Measurements from ENCODE around the gene TMEM225B. TPM values are rescaled to one million over a fixed set of nuclear protein-coding genes. Genes with fewer than 3 reads are reported as not detected.

TMEM225B gene
- total and polyA plus RNA-seq, 4 donors = 0.10 to 0.28 (median 0.17) TPM; not detected in 1

DNA sequence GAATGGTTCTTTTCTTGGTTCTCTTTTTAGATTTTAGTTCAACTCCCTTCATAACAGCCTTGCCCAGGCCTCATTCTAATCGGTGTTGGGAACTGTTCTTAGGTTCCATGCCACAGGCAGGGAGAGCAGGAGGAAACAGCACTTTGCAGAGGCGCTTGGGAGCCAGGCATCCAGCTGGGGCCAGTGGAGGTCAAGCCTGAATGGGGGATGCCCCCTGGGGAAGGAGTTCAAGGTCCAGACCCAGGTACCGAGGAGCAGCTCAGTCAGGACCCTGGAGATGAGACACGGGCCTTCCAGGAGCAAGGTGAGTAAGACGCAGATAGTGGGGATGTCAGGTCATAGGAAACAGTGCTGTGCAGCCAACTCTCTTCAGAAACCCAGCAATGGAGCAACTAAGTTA lies 23.2 kb downstream of the TMEM225B start:
- Histone ChIP-seq H3K9ac (ENCODE audit: low read depth in 1 of 2, low read length in 2 of 2) (no peak overlapping the region), H3K9me3 (ENCODE audit: control insufficient read depth in 4 of 4, low read length in 3 of 4) (no peaks in the 10 kb centered on the region), H3K4me1 (ENCODE audit: control insufficient read depth in 4 of 4, insufficient read depth in 4 of 4, low read length in 3 of 4) (peaks cover 2 to 15% (median 8%) of the 10 kb centered on the region in 4 donors), H3K4me3 (ENCODE audit: low read depth in 1 of 3, low read length in 3 of 3) (no peak overlapping the region), H3K27me3 (ENCODE audit: control insufficient read depth in 4 of 4, insufficient read depth in 4 of 4, low read length in 3 of 4) (no peaks in the 10 kb centered on the region), H3K36me3 (ENCODE audit: control insufficient read depth in 4 of 4, insufficient read depth in 3 of 4, low read depth in 1 of 4, low read length in 3 of 4) (peaks cover 8 to 69% (median 59%) of the 10 kb centered on the region in 4 donors), H3K27ac (ENCODE audit: low read depth in 1 of 2, low read length in 2 of 2) (no peak overlapping the region)
- TF ChIP-seq, protein P1, sequence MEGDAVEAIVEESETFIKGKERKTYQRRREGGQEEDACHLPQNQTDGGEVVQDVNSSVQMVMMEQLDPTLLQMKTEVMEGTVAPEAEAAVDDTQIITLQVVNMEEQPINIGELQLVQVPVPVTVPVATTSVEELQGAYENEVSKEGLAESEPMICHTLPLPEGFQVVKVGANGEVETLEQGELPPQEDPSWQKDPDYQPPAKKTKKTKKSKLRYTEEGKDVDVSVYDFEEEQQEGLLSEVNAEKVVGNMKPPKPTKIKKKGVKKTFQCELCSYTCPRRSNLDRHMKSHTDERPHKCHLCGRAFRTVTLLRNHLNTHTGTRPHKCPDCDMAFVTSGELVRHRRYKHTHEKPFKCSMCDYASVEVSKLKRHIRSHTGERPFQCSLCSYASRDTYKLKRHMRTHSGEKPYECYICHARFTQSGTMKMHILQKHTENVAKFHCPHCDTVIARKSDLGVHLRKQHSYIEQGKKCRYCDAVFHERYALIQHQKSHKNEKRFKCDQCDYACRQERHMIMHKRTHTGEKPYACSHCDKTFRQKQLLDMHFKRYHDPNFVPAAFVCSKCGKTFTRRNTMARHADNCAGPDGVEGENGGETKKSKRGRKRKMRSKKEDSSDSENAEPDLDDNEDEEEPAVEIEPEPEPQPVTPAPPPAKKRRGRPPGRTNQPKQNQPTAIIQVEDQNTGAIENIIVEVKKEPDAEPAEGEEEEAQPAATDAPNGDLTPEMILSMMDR (IDR thresholded peaks at IDR 0.05; ENCODE audit: low read depth, low read length, missing input control) = no peak
- TF ChIP-seq, protein P2, sequence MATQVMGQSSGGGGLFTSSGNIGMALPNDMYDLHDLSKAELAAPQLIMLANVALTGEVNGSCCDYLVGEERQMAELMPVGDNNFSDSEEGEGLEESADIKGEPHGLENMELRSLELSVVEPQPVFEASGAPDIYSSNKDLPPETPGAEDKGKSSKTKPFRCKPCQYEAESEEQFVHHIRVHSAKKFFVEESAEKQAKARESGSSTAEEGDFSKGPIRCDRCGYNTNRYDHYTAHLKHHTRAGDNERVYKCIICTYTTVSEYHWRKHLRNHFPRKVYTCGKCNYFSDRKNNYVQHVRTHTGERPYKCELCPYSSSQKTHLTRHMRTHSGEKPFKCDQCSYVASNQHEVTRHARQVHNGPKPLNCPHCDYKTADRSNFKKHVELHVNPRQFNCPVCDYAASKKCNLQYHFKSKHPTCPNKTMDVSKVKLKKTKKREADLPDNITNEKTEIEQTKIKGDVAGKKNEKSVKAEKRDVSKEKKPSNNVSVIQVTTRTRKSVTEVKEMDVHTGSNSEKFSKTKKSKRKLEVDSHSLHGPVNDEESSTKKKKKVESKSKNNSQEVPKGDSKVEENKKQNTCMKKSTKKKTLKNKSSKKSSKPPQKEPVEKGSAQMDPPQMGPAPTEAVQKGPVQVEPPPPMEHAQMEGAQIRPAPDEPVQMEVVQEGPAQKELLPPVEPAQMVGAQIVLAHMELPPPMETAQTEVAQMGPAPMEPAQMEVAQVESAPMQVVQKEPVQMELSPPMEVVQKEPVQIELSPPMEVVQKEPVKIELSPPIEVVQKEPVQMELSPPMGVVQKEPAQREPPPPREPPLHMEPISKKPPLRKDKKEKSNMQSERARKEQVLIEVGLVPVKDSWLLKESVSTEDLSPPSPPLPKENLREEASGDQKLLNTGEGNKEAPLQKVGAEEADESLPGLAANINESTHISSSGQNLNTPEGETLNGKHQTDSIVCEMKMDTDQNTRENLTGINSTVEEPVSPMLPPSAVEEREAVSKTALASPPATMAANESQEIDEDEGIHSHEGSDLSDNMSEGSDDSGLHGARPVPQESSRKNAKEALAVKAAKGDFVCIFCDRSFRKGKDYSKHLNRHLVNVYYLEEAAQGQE (IDR thresholded peaks at IDR 0.05) = no peak
- TF ChIP-seq, protein P3, sequence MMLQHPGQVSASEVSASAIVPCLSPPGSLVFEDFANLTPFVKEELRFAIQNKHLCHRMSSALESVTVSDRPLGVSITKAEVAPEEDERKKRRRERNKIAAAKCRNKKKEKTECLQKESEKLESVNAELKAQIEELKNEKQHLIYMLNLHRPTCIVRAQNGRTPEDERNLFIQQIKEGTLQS (IDR thresholded peaks at IDR 0.05) = no peak
- no peak for TF ChIP-seq NR2F2 (IDR thresholded peaks at IDR 0.05)
- no peak for TF ChIP-seq TAF1 (conservative IDR thresholded peaks at IDR 0.05)
- TF ChIP-seq GABPA (IDR thresholded peaks at IDR 0.05 in 1 of 2, conservative IDR thresholded peaks at IDR 0.05 in 1 of 2) = no peak
- TF ChIP-seq FOXA2 (IDR thresholded peaks at IDR 0.05) = no peak
- TF ChIP-seq, protein P4, sequence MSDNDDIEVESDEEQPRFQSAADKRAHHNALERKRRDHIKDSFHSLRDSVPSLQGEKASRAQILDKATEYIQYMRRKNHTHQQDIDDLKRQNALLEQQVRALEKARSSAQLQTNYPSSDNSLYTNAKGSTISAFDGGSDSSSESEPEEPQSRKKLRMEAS (IDR thresholded peaks at IDR 0.05) = no peak
- TF ChIP-seq, protein P5, sequence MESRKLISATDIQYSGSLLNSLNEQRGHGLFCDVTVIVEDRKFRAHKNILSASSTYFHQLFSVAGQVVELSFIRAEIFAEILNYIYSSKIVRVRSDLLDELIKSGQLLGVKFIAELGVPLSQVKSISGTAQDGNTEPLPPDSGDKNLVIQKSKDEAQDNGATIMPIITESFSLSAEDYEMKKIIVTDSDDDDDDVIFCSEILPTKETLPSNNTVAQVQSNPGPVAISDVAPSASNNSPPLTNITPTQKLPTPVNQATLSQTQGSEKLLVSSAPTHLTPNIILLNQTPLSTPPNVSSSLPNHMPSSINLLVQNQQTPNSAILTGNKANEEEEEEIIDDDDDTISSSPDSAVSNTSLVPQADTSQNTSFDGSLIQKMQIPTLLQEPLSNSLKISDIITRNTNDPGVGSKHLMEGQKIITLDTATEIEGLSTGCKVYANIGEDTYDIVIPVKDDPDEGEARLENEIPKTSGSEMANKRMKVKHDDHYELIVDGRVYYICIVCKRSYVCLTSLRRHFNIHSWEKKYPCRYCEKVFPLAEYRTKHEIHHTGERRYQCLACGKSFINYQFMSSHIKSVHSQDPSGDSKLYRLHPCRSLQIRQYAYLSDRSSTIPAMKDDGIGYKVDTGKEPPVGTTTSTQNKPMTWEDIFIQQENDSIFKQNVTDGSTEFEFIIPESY (IDR thresholded peaks at IDR 0.05) = no peak
- no peak for TF ChIP-seq EGR1 (IDR thresholded peaks at IDR 0.05; ENCODE audit: low read depth in 2 of 2)
- TF ChIP-seq YY1 (IDR thresholded peaks at IDR 0.05) = no peak
- no peak for TF ChIP-seq SP1 (IDR thresholded peaks at IDR 0.05)
- no peak for TF ChIP-seq FOXA1 (IDR thresholded peaks at IDR 0.05)
- TF ChIP-seq HNF4G (IDR thresholded peaks at IDR 0.05) = no peak
- TF ChIP-seq JUND (IDR thresholded peaks at IDR 0.05) = no peak
- no peak for DNase-seq (ENCODE audit: low spot score)
- 91% methylated on average over 5 of the region's 5 CpGs for WGBS

DNA sequence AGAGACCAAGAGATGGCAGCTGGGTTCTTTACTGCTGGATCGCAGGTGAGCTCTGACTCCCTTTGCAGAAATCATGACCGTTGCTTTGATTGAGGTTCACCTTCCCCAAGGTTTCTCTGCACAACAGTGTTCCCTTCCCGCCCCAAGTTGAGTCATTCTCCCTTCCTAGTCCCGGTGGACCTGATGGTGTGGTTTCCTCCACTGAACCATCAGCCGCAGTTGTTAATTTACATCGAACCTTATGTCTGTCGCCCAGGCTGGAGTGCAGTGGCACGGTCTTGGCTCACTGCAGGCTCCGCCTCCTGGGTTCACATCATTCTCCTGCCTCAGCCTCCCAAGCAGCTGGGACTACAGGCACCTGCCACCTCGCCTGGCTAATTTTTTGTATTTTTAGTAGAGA lies 24.5 kb downstream of the TMEM225B start:
- Histone ChIP-seq H3K4me1 (ENCODE audit: control insufficient read depth in 4 of 4, insufficient read depth in 4 of 4, low read length in 3 of 4) (peaks cover 2 to 7% (median 5%) of the 10 kb centered on the region in 4 donors), H3K9me3 (ENCODE audit: control insufficient read depth in 4 of 4, low read length in 3 of 4) (no peaks in the 10 kb centered on the region), H3K27ac (ENCODE audit: low read depth in 1 of 2, low read length in 2 of 2) (no peak overlapping the region), H3K9ac (ENCODE audit: low read depth in 1 of 2, low read length in 2 of 2) (no peak overlapping the region), H3K4me3 (ENCODE audit: low read depth in 1 of 3, low read length in 3 of 3) (no peak overlapping the region), H3K36me3 (ENCODE audit: control insufficient read depth in 4 of 4, insufficient read depth in 3 of 4, low read depth in 1 of 4, low read length in 3 of 4) (peaks cover 9 to 82% (median 69%) of the 10 kb centered on the region in 4 donors), H3K27me3 (ENCODE audit: control insufficient read depth in 4 of 4, insufficient read depth in 4 of 4, low read length in 3 of 4) (no peaks in the 10 kb centered on the region)
- TF ChIP-seq GABPA (IDR thresholded peaks at IDR 0.05 in 1 of 2, conservative IDR thresholded peaks at IDR 0.05 in 1 of 2) = no peak
- no peak for TF ChIP-seq SP1 (IDR thresholded peaks at IDR 0.05)
- TF ChIP-seq TAF1 (conservative IDR thresholded peaks at IDR 0.05) = no peak
- TF ChIP-seq, protein P4 (IDR thresholded peaks at IDR 0.05) = no peak
- TF ChIP-seq, protein P3 (IDR thresholded peaks at IDR 0.05) = no peak
- TF ChIP-seq RXRA (IDR thresholded peaks at IDR 0.05) = no peak
- TF ChIP-seq FOXA2 (IDR thresholded peaks at IDR 0.05) = no peak
- no peak for TF ChIP-seq JUND (IDR thresholded peaks at IDR 0.05)
- TF ChIP-seq NR2F2 (IDR thresholded peaks at IDR 0.05) = no peak
- TF ChIP-seq, protein P5 (IDR thresholded peaks at IDR 0.05) = no peak
- TF ChIP-seq, protein P2 (IDR thresholded peaks at IDR 0.05) = no peak
- TF ChIP-seq EGR1 (IDR thresholded peaks at IDR 0.05; ENCODE audit: low read depth in 2 of 2) = no peak
- WGBS = 94% methylated on average over 10 of the region's 10 CpGs
- DNase-seq (ENCODE audit: low spot score) = no peak
